ENCODE data around the gene EGFR. TPM values are rescaled to one million over a fixed set of nuclear protein-coding genes. Genes with fewer than 3 reads are reported as not detected.

EGFR gene
- polyA plus RNA-seq, 1 of the 3 experiments (the other 2 are of a cell fraction) = 37.6 TPM

GRCh38 chr7:54985426-54986330 lies 33.1 kb upstream of the EGFR start (continued):
- peak; percentile 38; the same call in 1 of the 2 replicates for TF ChIP-seq REST (IDR thresholded peaks at IDR 0.05; ENCODE audit: low read depth, low read length)
- no peak for TF ChIP-seq USF2 (IDR thresholded peaks at IDR 0.05; ENCODE audit: borderline replicate concordance, low read depth, low read length)
- TF ChIP-seq CTCF (IDR thresholded peaks at IDR 0.05) = no peak
- TF ChIP-seq TEAD4 (IDR thresholded peaks at IDR 0.05; ENCODE audit: borderline replicate concordance, insufficient read depth) = peak; percentile 82
- no peak for TF ChIP-seq FOXJ3 (CRISPR knock-in tag; IDR thresholded peaks at IDR 0.05)
- TF ChIP-seq MEF2A (IDR thresholded peaks at IDR 0.05; ENCODE audit: borderline replicate concordance, low read depth) = 0 out of 2 replicates have a peak, but pooled peaks have one; percentile 17
- TF ChIP-seq RFX5 (IDR thresholded peaks at IDR 0.05; ENCODE audit: low read length) = no peak

- POLR2A ChIA-PET = no interaction called here
- H4K20me1 ChIP-seq (ENCODE audit: insufficient read depth) = no peaks in the 10 kb centered on the region
- H3K4me1 ChIP-seq (ENCODE audit: control insufficient read depth in 1 of 2, insufficient read depth in 2 of 2, low read depth in 1 of 2, low read length in 1 of 2) = peaks cover 3 to 5% of the 10 kb centered on the region in 2 experiments; a peak in 1 of 4 replicates
- TF ChIP-seq NFIC (IDR thresholded peaks at IDR 0.05; ENCODE audit: borderline replicate concordance) = no peak
- no peak for TF ChIP-seq GABPA (IDR thresholded peaks at IDR 0.05; ENCODE audit: low read depth)
- no peaks in the 10 kb centered on the region for H3K79me2 ChIP-seq (ENCODE audit: insufficient read depth)
- peaks cover 5% of the 10 kb centered on the region; the same call in 1 of the 2 replicates for H3K9me3 ChIP-seq
- H3F3A ChIP-seq (replicated peaks; ENCODE audit: insufficient read depth) = peaks cover 19% of the 10 kb centered on the region
- no peak overlapping the region for H3K9ac ChIP-seq
- CTCF ChIA-PET = no interaction called here
- WGBS (ENCODE audit: low lambda C conversion rate) = 80% methylated on average over 4 of the region's 4 CpGs
- H3K9me2 ChIP-seq = no peaks in the 10 kb centered on the region
- no peak for DNase-seq
- no peak overlapping the region for H3K4me3 ChIP-seq (ENCODE audit: low read depth in 2 of 2, low read length in 1 of 2)
- no peaks in the 10 kb centered on the region for H3K27me3 ChIP-seq (ENCODE audit: insufficient read depth)
- no peak overlapping the region for H2AFZ ChIP-seq (ENCODE audit: low read depth)
- peak overlapping the region in 1 of 2 experiments; percentile 89; a peak in 1 of 4 replicates for H3K27ac ChIP-seq (ENCODE audit: low read depth in 2 of 2, low read length in 1 of 2)
- H3K4me2 ChIP-seq = no peak overlapping the region
- H3K36me3 ChIP-seq (replicated peaks in 1 of 2; ENCODE audit: control insufficient read depth in 1 of 2, insufficient read depth in 2 of 2, low read length in 1 of 2) = no peaks in the 10 kb centered on the region
Measured at GRCh38 chr7:54986716-54987115, 32.1 kb upstream of the EGFR start.

Data from SK-N-SH (cell line).